H1 (cell line): ENCODE data around the gene ATP6V1A. TPM values are rescaled to one million over a fixed set of nuclear protein-coding genes. Genes with fewer than 3 reads are reported as not detected.

Source experiments
- CTCF ChIA-PET: fragments of 300-600 bp; sonication (Branson Sonifier 250); formaldehyde crosslinking; loops from one replicate; lab custom pipeline; 2021; ENCODE audit not compliant: partially characterized antibody; lab: Charles Lee
- POLR2A ChIA-PET: fragments of 300-600 bp; sonication (Branson Sonifier 250); formaldehyde crosslinking; loops from one replicate; lab custom pipeline; 2021; ENCODE audit warnings: inconsistent platforms; ENCODE audit not compliant: partially characterized antibody; lab: Charles Lee
- DNase-seq, 2 experiments: peaks; one replicate each; pipeline versions ENCODE4 v3.0.0 to v3.0.0-alpha.2; 2010 to 2022; ENCODE audit warnings: low spot score in 2 of 2, low read depth in 1 of 2, mixed read lengths in 1 of 2
- FAIRE-seq: peaks from 2 replicates; lab custom pipeline; 2011; peaks lifted over from hg19 to GRCh38; lab: Jason Lieb, UNC
- H2AFZ ChIP-seq: 2 replicates; pipeline ENCODE4 v1.8.1; 2012; ENCODE audit warnings: low read length, inconsistent platforms
- H2AK5ac ChIP-seq: 2 replicates; pipeline ENCODE4 v1.6.1; 2013; ENCODE audit warnings: low read depth, low read length
- H2BK120ac ChIP-seq: replicated peaks from 2 replicates; pipeline ENCODE3; 2013; ENCODE audit warnings: low read depth, low read length, inconsistent platforms
- H2BK12ac ChIP-seq: 2 replicates; pipeline ENCODE4 v1.6.1; 2013; ENCODE audit warnings: low read depth, low read length
- H2BK15ac ChIP-seq: 2 replicates; pipeline ENCODE4 v1.6.1; 2013; ENCODE audit warnings: low read length
- H2BK20ac ChIP-seq: 2 replicates; pipeline ENCODE4 v1.6.1; 2013; ENCODE audit warnings: low read length
- H2BK5ac ChIP-seq: 2 replicates; pipeline ENCODE4 v1.6.1; 2013; ENCODE audit warnings: low read depth, low read length
- H3K14ac ChIP-seq: 2 replicates; pipeline ENCODE4 v1.6.1; 2013; ENCODE audit warnings: inconsistent platforms; ENCODE audit not compliant: insufficient read length
- H3K18ac ChIP-seq: 2 replicates; pipeline ENCODE4 v1.6.1; 2013; ENCODE audit warnings: low read length; ENCODE audit errors: extremely low read depth
- H3K23ac ChIP-seq: 2 replicates; pipeline ENCODE4 v1.6.1; 2013; ENCODE audit warnings: inconsistent platforms; ENCODE audit not compliant: insufficient read length
- H3K23me2 ChIP-seq: 2 replicates; pipeline ENCODE4 v1.6.1; 2013; ENCODE audit warnings: low read depth, low read length
- H3K27ac ChIP-seq: 2 replicates; pipeline ENCODE4 v1.6.1; 2011; ENCODE audit warnings: low read depth, low read length, inconsistent platforms
- H3K27me3 ChIP-seq, 4 experiments: replicated peaks in 1 of 4; 1 replicate in 1 of 4; 2 replicates in 3 of 4; pipeline versions ENCODE4 v1.6.1 to v1.8.1; 2011 to 2013; ENCODE audit warnings: low read length in 3 of 4, mild to moderate bottlenecking in 3 of 4, inconsistent platforms in 2 of 4, mixed read lengths in 2 of 4, moderate library complexity in 1 of 4; ENCODE audit not compliant: control insufficient read depth in 3 of 4, insufficient read depth in 3 of 4; ENCODE audit errors: extremely low read depth in 1 of 4
- H3K36me3 ChIP-seq, 4 experiments: 2 replicates each; pipeline versions ENCODE4 v1.6.1 to v1.8.1; 2011 to 2013; ENCODE audit warnings: mild to moderate bottlenecking in 4 of 4, low read length in 3 of 4, moderate library complexity in 2 of 4, control low read depth in 1 of 4, inconsistent platforms in 1 of 4; ENCODE audit not compliant: insufficient read depth in 4 of 4, control insufficient read depth in 2 of 4
- H3K4ac ChIP-seq: replicated peaks from 2 replicates; pipeline ENCODE3; 2013; ENCODE audit warnings: low read length, low read depth, mixed read lengths, inconsistent platforms; ENCODE audit not compliant: insufficient read length
- H3K4me1 ChIP-seq, 4 experiments: replicated peaks in 1 of 4; 1 replicate in 1 of 4; 2 replicates in 3 of 4; pipeline versions ENCODE4 v1.6.1 to v1.8.1; 2011 to 2013; ENCODE audit warnings: low read length in 3 of 4, inconsistent platforms in 2 of 4, mixed read lengths in 1 of 4; ENCODE audit not compliant: insufficient read depth in 4 of 4, control insufficient read depth in 3 of 4
- H3K4me2 ChIP-seq, 2 experiments: 2 replicates each; pipeline versions ENCODE4 v1.6.1 to v1.8.1; 2011 to 2013; ENCODE audit warnings: low read depth in 2 of 2, low read length in 2 of 2, control low read depth in 1 of 2, inconsistent platforms in 1 of 2, mild to moderate bottlenecking in 1 of 2; ENCODE audit not compliant: insufficient read depth in 1 of 2
- H3K4me3 ChIP-seq, 4 experiments: fragments of 200-600, 300-600 bp in 1 of 4; sonication (generic), shearing (Covaris generic), sonication (Bioruptor Twin) in 1 of 4; 2 replicates each; pipeline versions ENCODE4 v1.5.1 to v1.8.1; 2011 to 2016; ENCODE audit warnings: low read length in 4 of 4, low read depth in 3 of 4, control low read depth in 2 of 4, inconsistent platforms in 2 of 4, mild to moderate bottlenecking in 2 of 4, mixed read lengths in 1 of 4, moderate library complexity in 1 of 4; ENCODE audit not compliant: insufficient read depth in 2 of 4; ENCODE audit errors: extremely low read depth in 1 of 4
- H3K56ac ChIP-seq: replicated peaks from 2 replicates; pipeline ENCODE3; 2013; ENCODE audit warnings: low read depth, mild to moderate bottlenecking, mixed read lengths, low read length, inconsistent platforms; ENCODE audit not compliant: insufficient read length
- H3K79me1 ChIP-seq: 2 replicates; pipeline ENCODE4 v1.6.1; 2013; ENCODE audit warnings: low read depth, low read length, control low read depth
- H3K79me2 ChIP-seq, 2 experiments: 2 replicates each; pipeline versions ENCODE4 v1.6.1 to v1.8.1; 2012 to 2013; ENCODE audit warnings: low read length in 2 of 2, mild to moderate bottlenecking in 2 of 2, inconsistent platforms in 1 of 2; ENCODE audit not compliant: insufficient read depth in 2 of 2, control insufficient read depth in 1 of 2
- H3K9ac ChIP-seq, 4 experiments: replicated peaks in 1 of 4; 1 replicate in 1 of 4; 2 replicates in 3 of 4; pipeline versions ENCODE4 v1.6.1 to v1.8.1; 2011 to 2013; ENCODE audit warnings: low read depth in 3 of 4, low read length in 3 of 4, control low read depth in 2 of 4, mild to moderate bottlenecking in 2 of 4, moderate library complexity in 2 of 4, inconsistent platforms in 1 of 4; ENCODE audit errors: extremely low read depth in 1 of 4
- H3K9me3 ChIP-seq, 2 experiments: 2 replicates each; pipeline versions ENCODE4 v1.6.1 to v1.8.1; 2012 to 2013; ENCODE audit warnings: mild to moderate bottlenecking in 2 of 2, moderate library complexity in 2 of 2, control low read depth in 1 of 2, inconsistent platforms in 1 of 2, low read depth in 1 of 2, low read length in 1 of 2, mixed read lengths in 1 of 2; ENCODE audit not compliant: insufficient read depth in 2 of 2
- H4K20me1 ChIP-seq, 2 experiments: replicated peaks in 1 of 2; 2 replicates each; pipeline versions ENCODE3 to v1.8.1; 2011 to 2013; ENCODE audit warnings: inconsistent platforms in 2 of 2, low read length in 2 of 2, mild to moderate bottlenecking in 1 of 2; ENCODE audit not compliant: insufficient read depth in 2 of 2, control insufficient read depth in 1 of 2
- H4K5ac ChIP-seq: 2 replicates; pipeline ENCODE4 v1.6.1; 2013; ENCODE audit warnings: low read length, low read depth, mixed read lengths, inconsistent platforms; ENCODE audit not compliant: insufficient read length
- H4K8ac ChIP-seq: 2 replicates; pipeline ENCODE4 v1.8.0; 2013; ENCODE audit warnings: mild to moderate bottlenecking, moderate library complexity, low read length, inconsistent platforms; ENCODE audit not compliant: insufficient read depth; ENCODE audit errors: extremely low read depth
- H4K91ac ChIP-seq: replicated peaks from 2 replicates; pipeline ENCODE3; 2013; ENCODE audit warnings: low read length, mixed read lengths, inconsistent platforms; ENCODE audit not compliant: insufficient read length
- CBX5 ChIP-seq: fragments of 300-800, 300-1000 bp; sonication (generic); IDR thresholded peaks from 2 replicates; pipeline ENCODE4 v1.7.1; 2016; ENCODE audit warnings: antibody characterized with exemption, low read length, low read depth
- CHD1 ChIP-seq: IDR thresholded peaks from 2 replicates; pipeline ENCODE4 v1.6.1; 2012; ENCODE audit warnings: low read depth, low read length, improper control_type of control experiment
- KDM4A ChIP-seq: IDR thresholded peaks from one replicate; pipeline ENCODE4 v1.7.1; 2012; ENCODE audit warnings: low read depth, mild to moderate bottlenecking, moderate library complexity, low read length, inconsistent platforms; ENCODE audit not compliant: severe bottlenecking
- KDM5A ChIP-seq: fragments of 200-600 bp; IDR thresholded peaks from 2 replicates; pipeline ENCODE4 v1.7.1; 2012; ENCODE audit warnings: mild to moderate bottlenecking, low read length, inconsistent platforms, mixed read lengths
- POLR2A ChIP-seq, 2 experiments: IDR thresholded peaks; 1 replicate in 1 of 2; 2 replicates in 1 of 2; pipeline ENCODE4 v1.6.1; 2011; ENCODE audit warnings: low read depth in 2 of 2, low read length in 2 of 2, mild to moderate bottlenecking in 2 of 2; ENCODE audit errors: control extremely low read depth in 1 of 2
- SIN3A ChIP-seq, 2 experiments: IDR thresholded peaks in 1 of 2; conservative IDR thresholded peaks in 1 of 2; 2 replicates each; pipeline ENCODE4 v1.6.1; 2011 to 2012; ENCODE audit warnings: low read length in 2 of 2, improper control_type of control experiment in 1 of 2, low read depth in 1 of 2, mild to moderate bottlenecking in 1 of 2
- WGBS, 2 experiments: shearing (Covaris generic) in 1 of 2; methylation state at CpG; one replicate each; pipeline versions ENCODE4 v1.1.6 to v1.1.7; 2013 to 2015; ENCODE audit warnings: low lambda C conversion rate in 2 of 2, mixed read lengths in 2 of 2, inconsistent platforms in 1 of 2, low coverage in 1 of 2, missing lambda C conversion rate in 1 of 2; ENCODE audit not compliant: insufficient replicate concordance in 2 of 2, insufficient coverage in 1 of 2, insufficient read length in 1 of 2; ENCODE audit errors: extremely low coverage in 1 of 2, missing lambda C conversion rate in 1 of 2; 5-methylcytosine and 5-hydroxymethylcytosine counted together
- polyA plus RNA-seq, 7 experiments: library from polyadenylated mRNA; depleted of rRNA in 3 of 7; stranded (reverse) in 5 of 7; unstranded in 2 of 7; fragments of >200 nt in 5 of 7; fragments of 200-250 nt in 2 of 7; gene quantifications; 1 replicate in 5 of 7; 2 replicates in 1 of 7; 4 replicates in 1 of 7; pipeline versions ENCODE4 v1.2.1 to v1.2.3, GENCODE V29; 2011 to 2013; ENCODE audit warnings: missing spikeins in 2 of 7, mixed read lengths in 2 of 7
- total RNA-seq: library from RNA; stranded (reverse); fragmentation: NEBNext Ultra II Directional; extraction: Animal tissue kit (Norgen Biotek cat#: 25700); gene quantifications from 2 replicates; pipeline ENCODE4 v1.2.1, GENCODE V29; 2021

Gene ATP6V1A
- total and polyA plus RNA-seq, 2 of the 8 experiments (the other 6 are each of a cell fraction or from before 2014, with no cell fraction given), result 15.4 to 90.9 TPM

GRCh38 chr3:113754494-113755159, 7.8 kb downstream of the ATP6V1A start:
- DNase-seq (no peak), FAIRE-seq (no peak)
- Histone ChIP-seq H3K9ac (no peak overlapping the region), H3K27ac (no peak overlapping the region), H3K18ac (no peak overlapping the region), H3K4me2 (no peak overlapping the region), H3K4me3 (no peak overlapping the region), H3K9me3 (peaks cover 0 to 7% of the 10 kb centered on the region in 2 experiments; a peak in 2 of 4 replicates), H2BK20ac (no peak overlapping the region), H4K5ac (no peak overlapping the region), H3K4me1 (peaks cover 0 to 3% (median 3%) of the 10 kb centered on the region in 4 experiments; a peak in 4 of 7 replicates), H3K36me3 (peaks cover 0 to 2% (median 0%) of the 10 kb centered on the region in 4 experiments; a peak in 2 of 8 replicates), H2BK5ac (no peak overlapping the region), H2BK120ac (no peak overlapping the region), H2AK5ac (no peak overlapping the region), H3K4ac (no peak overlapping the region), H4K91ac (no peak overlapping the region), H2BK15ac (no peak overlapping the region), H3K79me1 (no peaks in the 10 kb centered on the region), H2BK12ac (no peak overlapping the region), H4K8ac (no peak overlapping the region), H3K27me3 (no peaks in the 10 kb centered on the region), H3K14ac (no peak overlapping the region), H3K79me2 (peaks cover 0 to 66% of the 10 kb centered on the region in 2 experiments; a peak in 2 of 4 replicates), H3K56ac (no peak overlapping the region), H3K23ac (no peak overlapping the region), H2AFZ (no peak overlapping the region), H4K20me1 (no peaks in the 10 kb centered on the region), H3K23me2 (no peaks in the 10 kb centered on the region)
- CTCF ChIA-PET, result no interaction called here
- TF ChIP-seq CHD1 (no peak), CBX5 (no peak), KDM4A (no peak), SIN3A (conservative IDR thresholded peaks at IDR 0.05 in 1 of 2, IDR thresholded peaks at IDR 0.05 in 1 of 2; ENCODE audit: low read depth in 1 of 2, low read length in 2 of 2) (no peak), POLR2A (IDR thresholded peaks at IDR 0.05; ENCODE audit: control extremely low read depth in 1 of 2, low read depth in 2 of 2, low read length in 2 of 2) (no peak), KDM5A (no peak)
- POLR2A ChIA-PET, result interaction anchor here (3.6 kb wide), 1 partner anchor 9 kb away, joined by 21 read pairs; the partner anchor contains the start of genes ATP6V1A and NAA50
- WGBS, 2 experiments, result 92% methylated on average over 5 of the region's 5 CpGs; no CpG with 5 or more reads in 1 of the 2 experiments
